H54 (cell line): Measurements from ENCODE around the gene RDH8.

Experiments
- DNase-seq: peaks from one replicate; pipeline ENCODE4 v3.0.0; 2011; ENCODE audit warnings: low spot score, mixed read lengths; ENCODE audit not compliant: insufficient read length
- FAIRE-seq: peaks from 3 replicates; lab custom pipeline; 2011; peaks lifted over from hg19 to GRCh38; lab: Jason Lieb, UNC
- POLR2A ChIP-seq: IDR thresholded peaks from 2 replicates; pipeline ENCODE4 v1.6.1; 2011; ENCODE audit warnings: low read depth, mild to moderate bottlenecking, low read length

The RDH8 gene

DNA sequence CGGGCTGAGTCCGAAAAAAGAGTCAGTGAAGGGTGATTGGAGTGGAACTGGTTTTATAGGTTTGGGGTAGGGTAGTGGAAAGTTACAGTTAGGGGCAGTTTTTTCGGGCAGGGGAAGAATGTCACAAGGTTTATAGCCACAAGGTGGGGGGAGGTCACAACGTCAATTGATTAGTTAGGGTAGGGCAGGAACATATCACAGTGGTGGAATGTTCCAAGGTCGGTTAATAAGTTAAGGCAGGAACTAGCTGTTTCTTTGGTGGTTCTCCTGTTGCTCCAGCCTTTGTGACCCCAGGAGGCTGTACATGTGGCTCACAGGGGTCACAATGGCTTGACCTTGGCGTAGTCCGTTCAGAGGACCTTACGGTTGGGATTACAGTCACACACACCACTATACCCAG is 20.3 kb downstream of the RDH8 start:
- no peak for TF ChIP-seq POLR2A
- no peak for DNase-seq
- no peak for FAIRE-seq

- FAIRE-seq = no peak
- TF ChIP-seq POLR2A = no peak
- no peak for DNase-seq
Measured at GRCh38 chr19:10036601-10037071, 23.4 kb downstream of the RDH8 start.

DNA sequence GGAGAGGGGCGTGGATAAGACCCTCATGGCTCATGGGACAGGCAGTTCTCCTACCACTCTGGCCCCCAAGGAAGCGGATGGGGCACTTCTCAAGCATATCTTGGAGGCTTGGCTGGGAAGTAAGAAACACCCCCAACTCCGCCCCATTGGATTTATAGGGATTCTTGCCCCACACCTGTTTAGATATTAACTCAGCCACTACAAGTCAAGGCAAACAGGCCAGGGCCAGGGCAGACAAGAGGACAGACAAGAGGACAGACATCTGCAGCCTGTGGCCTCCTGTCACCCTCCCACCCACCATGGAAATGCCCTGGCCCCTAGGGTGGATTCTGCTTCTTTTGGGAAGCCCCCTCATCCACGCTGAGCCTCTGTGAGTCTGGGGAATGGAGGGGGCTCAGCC is 24.1 kb downstream of the RDH8 start:
- no peak for DNase-seq
- TF ChIP-seq POLR2A = no peak
- no peak for FAIRE-seq

DNA sequence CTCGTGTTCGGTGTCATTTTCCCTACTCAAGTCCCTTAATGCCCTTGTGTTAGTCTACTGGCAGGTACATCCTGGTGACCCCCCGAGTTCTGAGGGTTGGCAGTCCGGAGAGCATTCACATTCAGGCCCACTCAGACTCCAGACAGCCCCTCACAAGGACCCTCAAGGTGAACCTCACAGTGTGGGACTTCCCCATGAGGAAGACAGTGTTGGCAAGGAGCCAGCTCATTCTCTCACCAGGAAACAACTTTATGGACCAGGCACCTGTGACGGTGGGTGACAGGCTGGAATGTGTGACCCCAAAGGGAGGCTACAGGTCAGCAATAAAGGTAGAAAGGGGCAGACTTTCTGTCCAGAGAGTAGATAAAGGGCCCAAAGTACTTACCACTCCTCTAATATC is 24.5 kb downstream of the RDH8 start:
- FAIRE-seq (no peak), DNase-seq (no peak)
- TF ChIP-seq POLR2A = no peak

GRCh38 chr19:10043286-10043927 is 30.1 kb downstream of the RDH8 start:
- no peak for TF ChIP-seq POLR2A
- no peak for DNase-seq
- FAIRE-seq = no peak

DNA sequence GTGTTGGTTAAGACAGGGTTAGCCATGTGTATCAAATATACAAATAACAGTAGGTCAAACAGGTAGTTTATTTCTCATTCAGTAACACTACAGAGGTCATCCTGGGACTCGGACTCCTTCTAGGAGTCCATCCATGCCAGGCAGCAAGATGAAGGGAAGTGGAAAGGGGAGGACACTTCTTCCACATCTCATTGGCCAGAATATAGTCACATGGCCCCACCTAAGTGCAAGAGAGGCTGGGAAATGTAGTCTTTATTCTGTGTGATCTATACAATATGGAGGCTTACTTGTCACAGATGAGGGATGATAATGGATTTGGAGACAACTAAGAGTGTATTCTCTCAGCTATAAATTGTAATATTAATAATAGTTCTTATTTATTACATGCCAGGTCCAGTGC is 31.1 kb downstream of the RDH8 start:
- DNase-seq (no peak), FAIRE-seq (no peak)

DNA sequence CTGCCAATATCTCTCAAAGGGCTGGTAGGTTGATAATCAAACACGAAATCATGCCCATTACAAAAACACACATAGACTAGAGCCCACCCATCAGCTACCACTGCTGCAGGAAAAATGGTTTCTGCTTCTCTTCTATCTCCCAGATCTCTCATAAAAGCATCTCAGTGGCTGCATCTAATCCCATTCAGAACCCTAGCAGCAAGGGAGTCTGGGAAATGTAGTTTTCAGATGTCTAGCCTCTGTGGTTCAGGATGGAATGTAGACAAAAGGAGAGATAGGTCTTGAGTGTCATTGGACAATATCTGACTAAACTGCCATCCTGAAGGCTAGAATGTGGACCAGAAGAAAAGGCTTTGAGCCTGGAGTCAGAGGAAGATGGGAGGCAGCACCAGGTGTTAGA is 32.1 kb downstream of the RDH8 start:
- no peak for DNase-seq
- no peak for FAIRE-seq
- TF ChIP-seq POLR2A = no peak

More for the DNA sequence above, 31.1 kb downstream of the RDH8 start:
- TF ChIP-seq POLR2A = no peak

DNA sequence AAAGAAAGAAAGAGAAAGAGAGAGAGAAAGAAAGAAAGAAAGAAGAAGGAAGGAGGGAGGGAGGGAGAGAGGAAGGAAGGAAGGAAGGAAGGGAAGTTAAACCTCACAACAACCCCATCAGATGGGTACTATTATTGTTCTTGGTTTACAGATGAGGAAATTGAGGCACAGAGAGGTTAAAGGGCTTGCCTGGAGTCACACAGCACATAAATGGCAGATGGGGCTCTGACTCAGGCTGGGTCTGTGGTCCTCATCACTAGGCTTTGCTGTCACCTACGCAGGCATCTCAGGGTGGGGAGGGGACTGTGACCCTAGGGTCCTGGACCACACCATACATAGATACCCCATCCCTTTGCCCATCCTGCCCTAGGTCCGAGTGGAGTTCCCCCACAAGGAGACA is 36.3 kb downstream of the RDH8 start:
- TF ChIP-seq POLR2A = no peak
- DNase-seq = no peak
- no peak for FAIRE-seq

GRCh38 chr19:10052602-10053360 is 39.5 kb downstream of the RDH8 start:
- FAIRE-seq (no peak), DNase-seq (no peak)
- no peak for TF ChIP-seq POLR2A

DNA sequence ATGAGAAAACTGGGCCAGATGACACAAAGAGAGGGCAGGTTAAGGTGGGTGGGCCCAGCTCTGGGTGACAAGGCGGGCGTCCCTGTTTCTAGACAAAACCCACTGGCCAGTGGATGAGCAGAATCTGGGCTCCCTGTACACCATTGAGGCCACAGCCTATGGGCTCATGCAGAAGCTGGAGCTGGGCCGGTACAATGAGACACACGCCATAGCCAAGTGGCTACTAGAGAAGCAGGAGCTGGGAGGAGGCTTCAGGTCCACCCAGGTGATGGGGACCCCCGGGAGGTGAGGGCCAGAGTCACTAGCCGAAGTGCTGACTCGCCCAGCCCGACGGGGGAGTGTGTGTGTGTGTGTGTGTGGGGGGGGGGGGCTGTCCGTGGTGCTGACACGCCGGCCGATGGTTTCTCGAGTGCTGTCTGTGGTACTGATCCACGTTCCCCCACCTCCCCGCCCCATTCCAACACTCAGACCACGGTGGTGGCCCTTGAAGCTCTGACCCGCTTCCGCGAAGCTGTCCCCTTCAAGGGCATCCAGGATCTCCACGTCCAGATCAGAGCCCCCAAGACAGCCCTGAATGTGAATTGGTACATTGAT is 48.5 kb downstream of the RDH8 start:
- no peak for DNase-seq
- TF ChIP-seq POLR2A = no peak
- FAIRE-seq = no peak

DNA sequence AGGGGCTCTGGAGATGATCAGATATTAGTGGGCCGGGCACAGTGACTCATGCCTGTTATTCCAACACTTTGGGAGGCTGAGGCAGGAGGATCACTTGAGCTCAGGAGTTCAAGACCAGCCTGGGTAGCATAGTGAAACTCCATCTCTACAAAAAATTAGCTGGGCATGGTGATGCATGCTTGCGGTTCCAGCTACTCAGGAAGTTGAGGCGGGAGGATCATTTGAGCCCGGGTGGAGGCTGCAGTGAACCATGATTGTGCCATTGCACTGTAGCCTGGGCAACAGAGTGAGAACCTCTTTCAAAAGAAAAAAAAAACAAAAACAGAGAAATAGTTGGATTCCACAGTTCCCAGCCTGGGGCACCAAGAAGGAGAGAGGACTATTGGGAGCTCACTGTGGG is 54.9 kb downstream of the RDH8 start:
- FAIRE-seq (no peak), DNase-seq (no peak)

DNA sequence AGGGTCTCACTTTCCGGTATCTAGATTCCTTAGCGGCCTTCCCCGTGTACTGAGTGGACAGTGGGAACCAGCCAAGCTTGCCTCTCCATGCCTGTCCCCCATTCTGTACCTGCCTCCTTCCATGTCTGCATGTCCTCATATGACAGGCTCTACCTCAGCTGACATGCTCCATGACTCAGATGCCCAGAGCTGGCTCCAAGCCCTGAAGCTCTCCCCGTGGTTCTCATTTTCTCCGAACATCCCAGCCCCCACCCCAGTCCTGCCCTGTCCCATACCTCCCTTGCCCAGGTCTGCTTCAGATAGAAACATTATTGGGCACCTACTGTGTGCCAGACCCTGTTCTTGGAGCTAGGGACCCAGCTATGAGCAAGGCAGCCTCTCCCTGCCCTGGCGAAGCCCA is 55.8 kb downstream of the RDH8 start:
- no peak for DNase-seq
- TF ChIP-seq POLR2A = no peak
- FAIRE-seq = no peak

More for the DNA sequence above, 54.9 kb downstream of the RDH8 start:
- no peak for TF ChIP-seq POLR2A

GRCh38 chr19:10070730-10071446 is 57.6 kb downstream of the RDH8 start:
- no peak for TF ChIP-seq POLR2A
- DNase-seq (no peak), FAIRE-seq (no peak)
